ENCODE data around the gene HNRNPK.

GRCh38 chr9:83979812-83980394 is at the start of gene HNRNPK:
- TF ChIP-seq SIN3A (IDR thresholded peaks at IDR 0.05; ENCODE audit: borderline replicate concordance, insufficient read depth, low read length) = no peak
- no peak for TF ChIP-seq REST (IDR thresholded peaks at IDR 0.05; ENCODE audit: insufficient read depth in 1 of 2, low read depth in 2 of 2, low read length in 2 of 2)
- peak; percentile 13 for TF ChIP-seq TAF1 (IDR thresholded peaks at IDR 0.05; ENCODE audit: borderline replicate concordance, insufficient read depth, low read length)

All from PFSK-1 (cell line).